HG03103 (cell line): ENCODE measurements around the gene BLOC1S1.

ENCODE experiments used
- ATAC-seq: cut with Tn5 transposase; IDR thresholded peaks from one replicate; pipeline ENCODE4 v1.9.1; 2021; ENCODE audit warnings: low read depth; ENCODE audit not compliant: unreplicated experiment

Gene BLOC1S1

DNA sequence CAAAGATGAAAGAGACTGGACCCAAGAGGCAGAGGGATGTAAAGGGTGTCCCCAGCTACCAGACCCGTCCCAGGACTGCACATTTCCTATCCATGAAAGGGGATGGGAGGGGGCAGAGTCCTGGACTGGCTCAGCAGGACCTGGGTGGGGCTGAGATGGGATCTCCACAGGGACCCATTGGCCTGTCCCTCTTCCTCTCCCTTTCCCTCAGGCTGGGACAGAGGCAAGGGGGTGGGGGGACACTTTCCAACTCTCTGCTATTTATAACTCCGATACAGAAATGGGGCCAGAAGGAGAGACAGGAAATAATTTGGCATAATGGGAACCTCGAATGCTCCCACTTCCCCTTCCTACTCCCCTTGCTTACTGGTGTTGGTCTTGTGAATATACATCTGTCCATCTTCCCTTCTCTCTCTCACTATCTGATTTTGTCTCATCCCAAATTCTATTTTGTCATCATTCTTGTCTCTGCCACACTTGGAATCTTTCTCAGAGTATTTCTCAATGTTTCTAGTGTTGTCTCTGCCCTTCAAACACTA, 7.1 kb upstream of the BLOC1S1 start:
- no peak for ATAC-seq

DNA sequence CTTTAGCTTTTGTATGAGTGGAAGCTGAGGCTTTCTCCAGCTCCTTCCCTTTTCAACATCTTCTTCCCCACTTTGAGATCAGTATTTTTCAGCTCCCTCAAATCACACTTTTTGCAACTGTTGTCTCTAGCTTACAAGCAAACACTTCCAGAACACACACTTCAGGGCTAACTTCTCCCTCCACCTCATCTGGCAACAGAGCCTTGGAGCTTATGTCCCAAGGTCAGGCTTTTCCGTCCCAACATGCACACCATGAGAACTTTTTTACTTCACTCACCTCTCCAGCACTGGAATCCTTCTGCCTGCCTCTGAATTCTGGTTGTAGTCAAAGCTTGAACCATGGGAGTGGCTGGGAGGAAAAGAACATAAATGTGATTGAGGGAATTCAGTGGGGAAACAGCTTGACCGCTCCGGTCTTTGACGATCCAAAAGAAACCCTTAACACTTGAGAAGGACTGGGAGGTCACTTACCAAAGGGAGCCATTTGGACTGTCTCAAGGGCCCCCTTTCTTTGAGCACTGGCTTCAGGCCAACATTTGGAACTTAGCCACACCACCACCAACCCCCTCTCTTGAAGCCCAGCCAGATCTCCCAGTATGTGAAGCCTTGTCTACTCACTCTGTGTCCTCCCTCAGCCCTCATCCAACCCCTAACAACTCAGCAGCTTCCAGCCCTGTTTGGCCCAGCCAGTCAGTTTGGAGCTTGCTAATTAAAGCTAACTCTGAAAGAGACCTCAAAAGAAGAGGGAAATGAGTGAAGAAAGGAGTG, 3.9 kb upstream of the BLOC1S1 start:
- no peak for ATAC-seq

DNA sequence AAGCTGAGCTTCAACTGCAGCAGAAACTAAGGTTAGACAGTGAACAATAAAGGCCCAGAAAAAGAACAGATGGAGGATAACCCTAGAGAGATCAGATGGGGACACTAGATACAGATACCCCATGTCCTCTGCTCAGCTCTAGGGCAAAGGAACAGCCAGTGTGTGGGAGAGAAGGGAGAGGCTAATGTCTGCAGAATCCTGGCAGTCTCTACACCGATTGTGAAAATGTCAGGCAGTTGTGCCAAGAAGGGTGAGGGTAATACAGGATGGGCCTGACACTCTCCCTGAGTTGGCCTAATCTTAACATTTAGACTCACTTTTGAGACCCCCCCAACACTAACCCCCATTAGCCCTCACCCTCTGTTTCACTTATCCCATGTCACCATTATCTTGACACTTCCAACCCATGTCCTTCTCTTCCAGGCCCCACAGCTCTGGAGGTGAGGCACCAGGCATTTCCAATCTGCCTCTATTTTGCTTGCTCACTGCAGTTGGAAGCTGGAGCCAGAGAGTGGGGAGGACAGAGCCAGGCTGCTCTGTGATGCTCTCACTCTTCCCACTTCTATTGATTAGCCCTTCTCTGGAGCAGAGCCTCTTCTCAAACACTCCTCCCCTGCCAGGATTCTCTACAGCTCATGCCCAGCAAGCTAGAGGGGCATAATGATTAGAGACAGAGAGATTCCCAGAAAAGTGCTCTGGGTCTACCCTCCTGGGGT, 3.0 kb upstream of the BLOC1S1 start:
- no peak for ATAC-seq

DNA sequence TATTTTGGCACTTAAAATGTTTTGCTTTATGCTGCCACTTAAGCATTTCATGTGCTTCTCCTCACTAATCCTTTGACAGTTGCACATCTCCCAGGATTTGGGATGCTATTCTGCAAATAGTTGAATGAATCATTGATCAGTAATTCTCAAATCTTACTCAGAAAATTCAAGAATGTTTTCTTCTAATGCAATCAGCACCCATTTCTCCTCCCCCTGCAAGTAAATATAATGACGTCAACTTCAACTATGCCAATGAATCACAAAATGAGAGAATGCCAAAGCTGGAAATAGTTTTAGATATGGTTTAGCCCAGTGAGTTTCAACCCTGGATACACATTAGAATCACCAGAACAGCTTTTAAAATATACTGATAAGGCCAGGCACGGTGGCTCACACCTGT, 2.1 kb upstream of the BLOC1S1 start:
- no peak for ATAC-seq

DNA sequence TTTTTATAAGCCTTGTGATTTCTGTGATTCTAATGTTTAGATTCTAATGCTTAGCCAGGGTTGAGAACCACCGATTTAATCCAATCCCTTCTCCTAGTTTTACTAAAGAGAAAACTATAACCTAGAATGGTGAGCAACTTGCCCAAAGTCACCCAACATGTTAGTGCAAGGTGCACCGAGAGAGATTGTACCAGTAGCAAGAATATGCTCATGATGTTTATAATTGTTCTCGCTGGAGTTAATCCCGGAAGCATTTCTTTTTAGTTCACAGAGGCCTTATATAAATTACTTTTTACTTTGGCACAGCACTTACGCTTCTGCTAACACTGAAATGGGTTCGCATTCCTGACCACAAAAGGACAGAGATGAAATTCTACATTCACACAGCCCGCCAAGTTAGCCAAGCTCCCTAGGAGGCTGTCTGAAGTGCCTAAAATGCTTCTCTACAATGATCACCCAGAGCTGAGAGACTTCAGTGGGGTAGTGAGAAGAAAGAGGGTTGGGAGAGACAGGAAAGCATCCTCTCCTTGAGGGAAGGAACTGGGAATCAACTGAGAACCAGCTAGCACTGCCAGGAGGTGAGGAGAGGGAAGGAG, 579 bp upstream of the BLOC1S1 start:
- no peak for ATAC-seq

DNA sequence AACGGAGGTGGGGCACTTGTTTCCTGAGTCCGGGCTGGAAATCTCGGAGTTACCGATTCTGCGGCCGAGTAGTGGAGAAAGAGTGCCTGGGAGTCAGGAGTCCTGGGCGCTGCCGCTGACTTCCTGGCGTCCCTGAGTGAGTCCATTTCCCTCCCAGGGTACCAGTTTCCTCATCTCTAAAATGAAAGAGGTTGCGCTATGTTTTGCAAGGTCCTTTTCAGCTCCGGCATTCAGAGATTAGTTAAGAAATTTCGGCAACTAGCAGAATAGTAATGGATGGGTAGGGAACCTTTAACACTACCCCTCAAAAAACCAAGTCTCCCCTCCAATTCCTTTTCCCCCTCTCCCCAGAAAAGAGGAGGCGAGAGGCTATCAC, 724 bp downstream of the BLOC1S1 start:
- ATAC-seq, result no peak

DNA sequence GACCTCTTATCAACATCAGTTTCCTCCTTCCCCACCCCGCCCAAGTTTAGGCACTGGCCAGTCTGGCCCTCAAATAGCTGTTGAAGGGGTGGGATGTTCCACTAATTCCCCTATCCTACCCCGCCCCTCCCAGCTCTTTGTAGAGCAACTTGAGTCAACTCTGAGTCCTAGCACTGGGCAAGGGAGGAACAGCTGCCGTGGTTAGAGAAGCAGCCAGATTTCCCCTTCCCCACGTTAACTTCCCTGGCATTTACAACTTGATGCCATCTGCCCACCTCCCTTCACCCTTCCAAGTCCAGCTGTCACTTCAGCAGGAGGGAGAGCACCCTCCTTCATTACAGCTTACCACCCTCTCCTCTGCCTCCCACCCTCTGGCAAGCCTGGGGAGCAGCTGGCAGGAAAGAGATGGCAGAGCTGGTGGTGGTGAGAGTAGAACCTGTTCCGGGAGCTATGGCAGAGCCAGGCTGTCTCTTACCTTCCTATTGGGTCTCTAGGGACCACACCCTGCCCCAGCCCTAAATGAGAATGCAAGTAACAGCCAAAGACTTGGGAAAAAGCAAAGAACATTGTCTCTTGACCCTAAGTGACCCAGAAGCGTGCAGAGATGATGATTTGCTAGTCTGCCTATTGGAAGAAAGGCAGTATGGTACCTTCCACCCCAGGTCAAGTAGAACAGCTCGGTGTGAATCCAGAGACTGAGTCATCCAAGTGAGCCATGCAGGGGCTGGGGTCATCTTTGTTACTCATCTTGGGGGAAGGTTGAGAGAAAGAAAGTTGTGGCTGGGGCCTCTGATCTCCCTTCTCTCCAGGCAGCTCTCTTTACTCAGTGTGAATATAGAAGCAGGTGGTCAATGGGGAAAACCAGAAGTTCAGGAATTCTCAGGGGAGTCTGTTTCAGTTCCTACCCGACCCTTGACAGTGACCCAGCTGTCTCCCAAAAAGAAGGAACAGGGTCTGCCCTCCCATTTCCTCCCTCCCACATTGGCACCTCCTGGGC, 1.5 kb downstream of the BLOC1S1 start:
- ATAC-seq, result no peak

DNA sequence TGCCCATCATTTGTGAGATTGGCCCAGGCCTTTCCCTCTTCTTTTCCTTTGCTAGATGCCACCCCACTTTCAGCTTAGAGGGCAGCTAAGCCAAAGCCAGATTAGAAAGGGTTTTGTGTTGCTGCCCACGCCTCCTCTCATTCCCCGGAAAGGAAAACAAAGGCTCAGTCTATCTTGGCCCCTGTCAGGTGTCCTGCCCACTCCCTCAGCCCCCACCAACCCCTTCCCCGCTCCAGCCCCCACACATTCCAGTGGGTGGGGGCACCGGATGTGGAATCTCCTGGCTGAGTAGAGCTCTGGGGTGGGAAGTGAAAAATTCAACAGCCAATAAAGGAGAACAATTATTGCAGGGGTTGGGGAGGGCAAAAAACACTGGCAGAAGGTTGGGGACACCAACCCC, 2.2 kb downstream of the BLOC1S1 start:
- no peak for ATAC-seq

DNA sequence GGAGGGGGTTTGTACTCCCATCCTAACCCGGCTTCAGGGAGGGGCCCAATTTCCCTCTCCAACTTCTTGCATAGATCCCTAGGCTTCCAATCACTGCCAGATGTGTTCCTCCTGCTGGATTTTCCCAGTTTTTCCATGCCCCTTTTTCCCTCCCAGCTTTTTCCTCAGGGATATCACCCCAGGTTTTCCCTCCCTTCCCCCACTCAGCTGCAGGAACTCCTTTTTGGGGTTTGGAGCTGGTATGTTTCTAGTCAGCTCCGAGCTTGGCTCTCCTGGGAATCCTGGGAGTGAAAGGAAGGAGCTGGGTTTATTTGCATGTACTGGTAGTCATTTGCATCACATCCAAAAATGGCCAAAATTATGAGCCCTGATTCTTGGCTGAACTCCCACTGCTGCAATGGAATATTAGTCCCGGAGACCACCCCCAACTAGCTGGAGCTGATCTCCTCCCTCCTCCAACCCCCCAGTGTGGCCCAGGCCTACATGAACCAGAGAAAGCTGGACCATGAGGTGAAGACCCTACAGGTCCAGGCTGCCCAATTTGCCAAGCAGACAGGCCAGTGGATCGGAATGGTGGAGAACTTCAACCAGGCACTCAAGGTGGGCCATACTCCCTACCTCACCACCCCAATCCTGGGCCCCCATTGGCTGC, 2.9 kb downstream of the BLOC1S1 start:
- ATAC-seq, result no peak

DNA sequence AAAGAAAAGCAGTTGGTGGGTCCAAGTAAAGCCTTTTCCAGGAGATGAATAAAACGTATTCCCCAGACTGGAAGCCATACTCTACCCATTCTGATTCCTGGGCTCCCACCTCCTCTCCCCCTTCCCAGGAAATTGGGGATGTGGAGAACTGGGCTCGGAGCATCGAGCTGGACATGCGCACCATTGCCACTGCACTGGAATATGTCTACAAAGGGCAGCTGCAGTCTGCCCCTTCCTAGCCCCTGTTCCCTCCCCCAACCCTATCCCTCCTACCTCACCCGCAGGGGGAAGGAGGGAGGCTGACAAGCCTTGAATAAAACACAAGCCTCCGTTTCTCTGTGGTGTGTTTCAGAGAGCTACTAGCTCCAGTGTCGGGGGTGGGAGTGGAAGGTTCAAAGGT, 3.5 kb downstream of the BLOC1S1 start:
- ATAC-seq, result no peak

DNA sequence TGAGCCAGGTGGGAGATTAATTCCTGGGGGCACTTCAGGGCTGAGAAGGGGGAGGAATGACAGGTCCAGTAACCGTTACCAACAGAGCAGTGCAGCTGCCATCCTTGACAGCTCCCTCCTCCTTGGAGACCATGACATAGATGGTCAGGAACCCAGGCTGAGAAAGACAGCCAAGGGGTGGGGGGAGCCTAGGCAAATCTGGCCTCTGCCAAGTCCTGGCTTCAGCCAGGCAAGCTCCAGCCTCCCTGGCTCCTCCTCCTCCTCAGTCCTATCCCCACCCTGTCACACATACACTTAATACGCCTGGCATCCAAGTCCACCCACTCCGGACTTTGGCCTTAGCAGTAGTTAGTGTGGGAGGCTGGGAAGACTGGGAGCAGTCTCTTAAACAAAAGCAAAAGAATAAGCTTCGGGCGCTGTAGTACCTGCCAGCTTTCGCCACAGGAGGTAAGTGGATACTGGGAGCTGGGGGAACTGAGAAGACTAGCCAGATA, 4.3 kb downstream of the BLOC1S1 start, which contains the start of gene RDH5:
TSS of gene RDH5 (plus strand) at position 323 of the 494 bp plus-strand sequence. CDS start 792 bp downstream, outside the sequence.
- no peak for ATAC-seq

DNA sequence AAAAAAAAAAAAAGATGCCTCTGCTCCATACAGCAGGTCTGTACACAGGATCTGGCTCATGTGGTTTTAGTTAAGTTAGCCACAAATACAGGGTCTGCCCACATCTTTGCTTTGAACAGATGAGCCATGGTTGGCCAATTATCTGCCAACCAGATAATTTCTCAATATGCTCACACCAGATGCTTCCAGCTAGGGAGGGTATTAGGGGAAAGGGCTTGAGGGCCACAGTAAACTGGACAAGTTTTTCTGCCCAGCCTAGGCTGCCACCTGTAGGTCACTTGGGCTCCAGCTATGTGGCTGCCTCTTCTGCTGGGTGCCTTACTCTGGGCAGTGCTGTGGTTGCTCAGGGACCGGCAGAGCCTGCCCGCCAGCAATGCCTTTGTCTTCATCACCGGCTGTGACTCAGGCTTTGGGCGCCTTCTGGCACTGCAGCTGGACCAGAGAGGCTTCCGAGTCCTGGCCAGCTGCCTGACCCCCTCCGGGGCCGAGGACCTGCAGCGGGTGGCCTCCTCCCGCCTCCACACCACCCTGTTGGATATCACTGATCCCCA, 5.1 kb downstream of the BLOC1S1 start:
- no peak for ATAC-seq

DNA sequence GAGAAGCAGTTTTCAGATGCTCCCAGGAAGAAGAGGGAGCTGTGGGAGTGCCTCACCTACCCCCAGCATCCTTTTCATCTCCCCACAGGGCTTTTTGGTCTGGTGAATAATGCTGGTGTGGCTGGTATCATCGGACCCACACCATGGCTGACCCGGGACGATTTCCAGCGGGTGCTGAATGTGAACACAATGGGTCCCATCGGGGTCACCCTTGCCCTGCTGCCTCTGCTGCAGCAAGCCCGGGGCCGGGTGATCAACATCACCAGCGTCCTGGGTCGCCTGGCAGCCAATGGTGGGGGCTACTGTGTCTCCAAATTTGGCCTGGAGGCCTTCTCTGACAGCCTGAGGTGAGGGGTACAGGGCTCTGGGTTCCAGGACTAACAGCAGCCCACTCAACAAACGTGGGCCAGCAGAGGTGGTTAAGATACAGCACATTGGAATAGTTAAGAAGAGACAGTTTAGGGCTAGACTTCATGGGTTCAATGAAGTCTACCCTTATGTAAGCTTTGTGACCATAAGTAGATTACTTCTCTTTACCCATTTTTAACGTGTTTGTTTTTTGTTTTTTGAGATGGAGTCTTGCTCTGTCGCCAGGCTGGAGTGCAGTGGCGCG, 5.9 kb downstream of the BLOC1S1 start:
- no peak for ATAC-seq

DNA sequence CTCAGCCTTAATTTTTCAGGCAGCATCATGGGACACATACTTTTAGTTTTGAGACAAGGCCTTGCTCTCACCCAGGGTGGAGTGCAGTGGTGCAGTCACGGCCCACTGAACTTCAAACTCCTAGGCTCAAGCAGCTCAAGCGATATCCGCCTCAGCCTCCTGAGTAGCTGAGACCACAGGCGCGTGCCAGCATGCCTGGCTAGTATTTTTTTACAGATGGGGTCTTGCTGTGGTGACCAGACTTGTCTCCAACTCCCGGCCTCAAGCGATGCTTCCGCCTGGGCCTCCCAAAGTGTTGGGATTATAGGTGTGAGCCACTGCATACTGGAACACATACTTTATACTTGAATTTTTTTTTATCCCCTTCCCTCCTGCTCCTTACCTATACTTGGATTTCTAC, 7.1 kb downstream of the BLOC1S1 start:
- no peak for ATAC-seq

DNA sequence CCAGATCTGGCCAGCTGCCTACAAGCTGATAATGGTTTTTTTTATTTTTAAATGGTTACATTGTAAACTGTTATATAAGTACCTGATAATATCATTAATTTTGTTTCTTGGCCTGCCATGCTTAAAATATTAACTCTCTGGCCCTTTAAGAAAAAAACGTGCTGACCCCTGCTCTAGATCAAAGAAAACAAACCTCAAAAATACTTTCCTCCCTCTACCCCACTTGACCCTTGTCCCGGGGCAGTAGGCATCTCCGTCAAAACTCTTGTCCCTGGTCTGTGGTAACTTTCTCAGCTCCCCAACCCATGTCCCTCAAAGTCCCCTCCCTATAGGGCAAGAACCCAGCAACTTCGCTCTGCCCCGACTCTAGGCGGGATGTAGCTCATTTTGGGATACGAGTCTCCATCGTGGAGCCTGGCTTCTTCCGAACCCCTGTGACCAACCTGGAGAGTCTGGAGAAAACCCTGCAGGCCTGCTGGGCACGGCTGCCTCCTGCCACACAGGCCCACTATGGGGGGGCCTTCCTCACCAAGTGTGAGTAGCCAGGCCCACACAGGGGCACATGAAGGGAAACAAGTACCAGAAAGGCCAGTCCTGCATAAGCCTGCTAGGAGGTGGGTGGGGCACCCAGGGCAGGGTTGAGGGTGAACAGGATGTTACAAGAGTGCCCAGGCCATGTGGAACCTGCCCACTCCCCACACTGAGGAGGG, 7.8 kb downstream of the BLOC1S1 start:
- no peak for ATAC-seq

DNA sequence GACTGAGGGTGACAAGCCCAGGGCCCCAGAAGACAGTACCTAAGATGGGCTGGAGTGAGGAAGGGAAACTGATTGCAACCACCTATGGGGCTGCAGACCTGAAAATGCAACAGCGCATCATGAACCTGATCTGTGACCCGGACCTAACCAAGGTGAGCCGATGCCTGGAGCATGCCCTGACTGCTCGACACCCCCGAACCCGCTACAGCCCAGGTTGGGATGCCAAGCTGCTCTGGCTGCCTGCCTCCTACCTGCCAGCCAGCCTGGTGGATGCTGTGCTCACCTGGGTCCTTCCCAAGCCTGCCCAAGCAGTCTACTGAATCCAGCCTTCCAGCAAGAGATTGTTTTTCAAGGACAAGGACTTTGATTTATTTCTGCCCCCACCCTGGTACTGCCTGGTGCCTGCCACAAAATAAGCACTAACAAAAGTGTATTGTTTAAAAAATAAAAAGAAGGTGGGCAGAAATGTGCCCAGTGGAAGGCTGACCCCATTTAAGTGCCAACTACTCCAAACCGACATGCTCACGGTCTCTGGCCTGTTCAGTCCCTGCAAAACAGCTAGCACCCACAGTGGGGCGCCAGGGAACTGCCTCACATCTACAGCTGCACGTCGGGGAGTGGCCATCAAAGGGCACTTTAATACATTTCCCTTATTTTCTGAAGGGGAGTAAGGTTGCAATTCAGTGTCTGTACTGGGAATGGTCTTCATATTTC, 8.5 kb downstream of the BLOC1S1 start:
- ATAC-seq, result no peak

DNA sequence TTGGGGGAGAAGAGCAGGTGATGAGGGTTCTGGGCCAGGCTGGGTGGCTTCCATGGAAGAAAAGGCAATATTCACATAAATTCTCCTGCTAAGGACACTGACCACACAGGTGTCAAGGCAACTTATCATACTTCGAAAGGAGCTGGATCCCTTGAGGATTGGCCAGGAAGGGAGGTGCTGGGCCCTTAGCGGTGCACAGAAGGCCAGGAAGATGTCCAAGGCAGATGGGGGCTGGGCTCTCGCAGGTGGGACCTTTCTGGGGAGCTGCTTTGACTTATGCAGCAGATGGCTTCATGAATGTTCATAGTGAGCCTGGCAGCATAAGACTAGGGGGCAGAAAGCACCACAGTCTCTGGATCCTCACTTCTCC, 9.1 kb downstream of the BLOC1S1 start:
- no peak for ATAC-seq

DNA sequence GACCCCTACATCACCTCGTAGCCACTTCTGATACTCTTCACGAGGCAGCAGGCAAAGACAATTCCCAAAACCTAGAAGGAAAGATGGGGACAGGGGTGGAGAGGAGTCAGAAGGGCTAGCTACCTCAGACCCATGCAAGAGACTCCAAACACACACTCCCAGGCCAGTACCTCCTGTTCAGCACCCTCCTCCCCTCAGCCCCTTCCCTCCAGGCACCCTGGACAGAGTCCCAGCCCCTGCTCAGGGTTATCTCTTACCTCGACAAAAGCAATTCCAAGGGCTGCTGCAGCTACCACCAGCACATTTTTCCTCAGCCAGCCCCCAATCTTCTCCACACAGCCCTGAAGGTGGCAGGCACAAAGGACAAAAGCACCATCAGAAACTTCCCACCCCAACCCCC, 9.7 kb downstream of the BLOC1S1 start:
- ATAC-seq, result no peak
